H9 (cell line): ENCODE results near the gene FOXD1. TPM values are rescaled to one million over a fixed set of nuclear protein-coding genes. Genes with fewer than 3 reads are reported as not detected.

Experiments used
- DNase-seq: peaks from one replicate; pipeline ENCODE4 v3.0.0-alpha.2; 2017
- H2AFZ ChIP-seq: one replicate; pipeline ENCODE4 v1.6.1; 2013; ENCODE audit warnings: mild to moderate bottlenecking, low read length, control low read depth, moderate library complexity
- H2AK5ac ChIP-seq: 2 replicates; pipeline ENCODE4 v1.6.1; 2013; ENCODE audit warnings: low read length, control low read depth, mixed read lengths; ENCODE audit not compliant: insufficient read length
- H2BK120ac ChIP-seq: one replicate; pipeline ENCODE4 v1.6.1; 2013; ENCODE audit warnings: low read depth, mild to moderate bottlenecking, low read length, control low read depth, inconsistent platforms; ENCODE audit not compliant: poor library complexity, severe bottlenecking
- H2BK12ac ChIP-seq: 2 replicates; pipeline ENCODE4 v1.6.1; 2013; ENCODE audit warnings: low read length, control low read depth, mixed read lengths, low read depth; ENCODE audit not compliant: insufficient read length
- H2BK15ac ChIP-seq: 2 replicates; pipeline ENCODE4 v1.6.1; 2013; ENCODE audit warnings: low read depth, low read length, control low read depth
- H2BK20ac ChIP-seq: one replicate; pipeline ENCODE4 v1.6.1; 2013; ENCODE audit warnings: low read depth, mild to moderate bottlenecking, low read length, control low read depth, inconsistent platforms; ENCODE audit not compliant: poor library complexity, severe bottlenecking
- H2BK5ac ChIP-seq: 2 replicates; pipeline ENCODE4 v1.6.1; 2013; ENCODE audit warnings: low read length, control low read depth, mixed read lengths; ENCODE audit not compliant: insufficient read length
- H3K14ac ChIP-seq: 2 replicates; pipeline ENCODE4 v1.6.1; 2013; ENCODE audit warnings: low read length, control low read depth; ENCODE audit not compliant: insufficient read depth
- H3K18ac ChIP-seq: 2 replicates; pipeline ENCODE4 v1.6.1; 2013; ENCODE audit warnings: low read depth, mild to moderate bottlenecking, mixed read lengths, low read length, control low read depth; ENCODE audit not compliant: insufficient read length
- H3K23ac ChIP-seq: 2 replicates; pipeline ENCODE4 v1.6.1; 2013; ENCODE audit warnings: low read length, control low read depth, mixed read lengths, low read depth; ENCODE audit not compliant: insufficient read length
- H3K23me2 ChIP-seq: 2 replicates; pipeline ENCODE4 v1.6.1; 2013; ENCODE audit warnings: low read depth, mild to moderate bottlenecking, mixed read lengths, low read length, control low read depth; ENCODE audit not compliant: insufficient read length, poor library complexity, severe bottlenecking
- H3K27ac ChIP-seq: 2 replicates; pipeline ENCODE4 v1.5.1; 2013; ENCODE audit warnings: low read length, control low read depth, mixed read lengths, low read depth; ENCODE audit not compliant: insufficient read length
- H3K27me3 ChIP-seq: 2 replicates; pipeline ENCODE4 v1.6.1; 2013; ENCODE audit warnings: low read length, control low read depth, inconsistent platforms; ENCODE audit not compliant: insufficient read depth
- H3K4ac ChIP-seq: 2 replicates; pipeline ENCODE4 v1.6.1; 2013; ENCODE audit warnings: low read depth, mild to moderate bottlenecking, control low read depth, inconsistent platforms, low read length, moderate library complexity
- H3K4me1 ChIP-seq: 2 replicates; pipeline ENCODE4 v1.6.1; 2013; ENCODE audit warnings: low read length, control low read depth, inconsistent platforms; ENCODE audit not compliant: insufficient read depth
- H3K4me2 ChIP-seq: 2 replicates; pipeline ENCODE4 v1.6.1; 2013; ENCODE audit warnings: low read length, control low read depth, mixed read lengths; ENCODE audit not compliant: insufficient read length, insufficient read depth
- H3K56ac ChIP-seq: 2 replicates; pipeline ENCODE4 v1.6.1; 2013; ENCODE audit warnings: low read depth, mild to moderate bottlenecking, mixed read lengths, low read length, control low read depth; ENCODE audit not compliant: insufficient read length
- H3K79me1 ChIP-seq: 2 replicates; pipeline ENCODE4 v1.6.1; 2013; ENCODE audit warnings: low read depth, mild to moderate bottlenecking, moderate library complexity, low read length, control low read depth, inconsistent platforms; ENCODE audit not compliant: insufficient read depth, poor library complexity, severe bottlenecking
- H3K79me2 ChIP-seq: 2 replicates; pipeline ENCODE4 v1.6.1; 2013; ENCODE audit warnings: low read length, control low read depth, inconsistent platforms; ENCODE audit not compliant: insufficient read depth
- H3K9ac ChIP-seq: 2 replicates; pipeline ENCODE4 v1.6.1; 2013; ENCODE audit warnings: low read length, control low read depth, mixed read lengths; ENCODE audit not compliant: insufficient read length; ENCODE audit errors: extremely low read depth
- H3K9me3 ChIP-seq: one replicate; pipeline ENCODE4 v1.6.1; 2013; ENCODE audit warnings: low read depth, low read length, inconsistent platforms; ENCODE audit not compliant: control insufficient read depth
- H3T11ph ChIP-seq: one replicate; pipeline ENCODE4 v1.6.1; 2013; ENCODE audit warnings: mild to moderate bottlenecking, low read length, control low read depth, inconsistent platforms
- H4K20me1 ChIP-seq: one replicate; pipeline ENCODE4 v1.6.1; 2013; ENCODE audit not compliant: control insufficient read depth, insufficient read length, insufficient read depth
- H4K5ac ChIP-seq: 2 replicates; pipeline ENCODE4 v1.6.1; 2013; ENCODE audit warnings: low read depth, mild to moderate bottlenecking, mixed read lengths, low read length, control low read depth; ENCODE audit not compliant: insufficient read length
- H4K8ac ChIP-seq: replicated peaks from 2 replicates; pipeline ENCODE4 v1.6.1; 2013; ENCODE audit warnings: low read length, control low read depth, mixed read lengths, low read depth; ENCODE audit not compliant: insufficient read length
- H4K91ac ChIP-seq: 2 replicates; pipeline ENCODE4 v1.6.1; 2013; ENCODE audit warnings: low read depth, mild to moderate bottlenecking, moderate library complexity, mixed read lengths, low read length, control low read depth; ENCODE audit not compliant: insufficient read length
- H3K27ac Mint-ChIP-seq, 3 experiments: 2 replicates in 2 of 3; 3 replicates in 1 of 3; pipeline ENCODE4 v1.8.0; 2020 to 2021; ENCODE audit warnings: mixed read lengths in 3 of 3, mild to moderate bottlenecking in 1 of 3, moderate library complexity in 1 of 3
- H3K27me3 Mint-ChIP-seq: 2 replicates; pipeline ENCODE4 v1.8.0; 2021; ENCODE audit warnings: low read depth, mild to moderate bottlenecking, moderate library complexity, mixed read lengths
- H3K36me3 Mint-ChIP-seq, 3 experiments: 2 replicates in 2 of 3; 3 replicates in 1 of 3; pipeline ENCODE4 v1.8.0; 2020 to 2021; ENCODE audit warnings: low read depth in 3 of 3, mixed read lengths in 3 of 3; ENCODE audit not compliant: insufficient read depth in 1 of 3
- H3K4me1 Mint-ChIP-seq, 2 experiments: 2 replicates each; pipeline ENCODE4 v1.8.0; 2020; ENCODE audit warnings: mixed read lengths in 2 of 2
- H3K4me3 Mint-ChIP-seq, 2 experiments: 2 replicates in 1 of 2; 3 replicates in 1 of 2; pipeline ENCODE4 v1.8.0; 2020 to 2021; ENCODE audit warnings: mild to moderate bottlenecking in 2 of 2, mixed read lengths in 2 of 2, moderate library complexity in 1 of 2
- H3K9me3 Mint-ChIP-seq, 2 experiments: 2 replicates in 1 of 2; 3 replicates in 1 of 2; pipeline ENCODE4 v1.8.0; 2020; ENCODE audit warnings: mild to moderate bottlenecking in 2 of 2, mixed read lengths in 2 of 2, moderate library complexity in 1 of 2
- WGBS: extraction: QIAGEN DNeasy Blood & Tissue Kit; methylation state at CpG from one replicate; pipeline ENCODE4 v1.1.7; 2013; ENCODE audit warnings: missing lambda C conversion rate, low lambda C conversion rate, mixed read lengths; ENCODE audit not compliant: insufficient read length; ENCODE audit errors: extremely low coverage; 5-methylcytosine and 5-hydroxymethylcytosine counted together
- total RNA-seq: library from RNA; stranded (reverse); gene quantifications from 2 replicates; pipeline ENCODE4 v1.2.1, GENCODE V29; 2021
- TF ChIP-seq, protein P1 (sequence below): fragments of 200-600 bp; sonication (generic); conservative IDR thresholded peaks from 3 replicates; pipeline ENCODE4 v1.8.0; 2021; ENCODE audit warnings: antibody characterized with exemption, mild to moderate bottlenecking

The FOXD1 gene
- total RNA-seq, 1 experiment from 2014 or later = 0.20 TPM

DNA sequence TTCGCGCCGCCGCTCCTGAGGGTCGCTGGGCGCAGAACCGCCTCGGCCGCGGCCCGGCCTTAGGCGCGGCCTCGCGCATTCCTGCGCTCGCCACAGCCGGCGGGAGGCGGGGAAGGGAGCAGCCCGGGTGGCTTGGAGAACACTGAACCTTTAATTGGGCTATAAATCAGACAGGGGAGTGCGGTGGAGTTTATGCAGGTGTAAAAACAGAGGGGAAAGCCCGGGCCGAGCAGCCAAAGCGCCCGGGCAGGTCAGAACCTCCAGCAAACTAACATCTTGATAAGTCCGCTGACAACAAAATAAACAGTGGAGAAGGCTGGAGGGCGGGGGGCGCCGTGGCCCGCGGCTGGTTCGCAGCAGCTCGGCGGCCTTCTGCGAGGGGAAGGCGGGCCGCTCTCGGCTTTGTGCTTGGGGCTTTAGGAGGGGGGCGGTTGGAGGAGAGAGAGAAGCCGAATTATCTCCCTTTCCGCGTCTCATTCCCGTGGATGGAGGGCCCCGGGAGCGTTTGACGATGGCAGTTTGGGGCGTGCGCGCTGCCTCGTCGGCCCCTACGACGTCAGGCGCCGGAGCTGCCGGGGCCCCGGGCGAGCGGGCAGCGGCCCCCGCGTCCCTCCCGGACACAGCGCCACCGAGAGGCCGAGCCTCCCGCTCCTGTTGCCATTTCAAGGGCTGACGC, 11.3 kb downstream of the FOXD1 start:
- no peak overlapping the region for H3K4ac ChIP-seq
- peak overlapping the region; percentile 23 for H3K4me2 ChIP-seq
- Mint-ChIP-seq H3K9me3 (peaks cover 13 to 22% of the 10 kb centered on the region in 2 experiments), H3K4me3 (peak overlapping the region; percentile 54 to 82), H3K4me1 (peaks cover 18 to 23% of the 10 kb centered on the region in 2 experiments), H3K27ac (no peak overlapping the region), H3K27me3 (peaks cover 98% of the 10 kb centered on the region), H3K36me3 (no peaks in the 10 kb centered on the region; a peak in 1 of 7 replicates)
- H2BK20ac ChIP-seq = no peak overlapping the region
- no peaks in the 10 kb centered on the region for H4K20me1 ChIP-seq
- no peak overlapping the region for H2AK5ac ChIP-seq
- no peak overlapping the region for H4K8ac ChIP-seq
- H4K91ac ChIP-seq = no peak overlapping the region
- no peaks in the 10 kb centered on the region for H3K79me2 ChIP-seq
- no peaks in the 10 kb centered on the region for H3K9me3 ChIP-seq
- H3K56ac ChIP-seq = no peak overlapping the region
- H3T11ph ChIP-seq = no peak overlapping the region
- no CpG with 5 or more reads among the region's 69 CpGs for WGBS
- H3K27ac ChIP-seq = no peak overlapping the region
- TF ChIP-seq, protein P1, sequence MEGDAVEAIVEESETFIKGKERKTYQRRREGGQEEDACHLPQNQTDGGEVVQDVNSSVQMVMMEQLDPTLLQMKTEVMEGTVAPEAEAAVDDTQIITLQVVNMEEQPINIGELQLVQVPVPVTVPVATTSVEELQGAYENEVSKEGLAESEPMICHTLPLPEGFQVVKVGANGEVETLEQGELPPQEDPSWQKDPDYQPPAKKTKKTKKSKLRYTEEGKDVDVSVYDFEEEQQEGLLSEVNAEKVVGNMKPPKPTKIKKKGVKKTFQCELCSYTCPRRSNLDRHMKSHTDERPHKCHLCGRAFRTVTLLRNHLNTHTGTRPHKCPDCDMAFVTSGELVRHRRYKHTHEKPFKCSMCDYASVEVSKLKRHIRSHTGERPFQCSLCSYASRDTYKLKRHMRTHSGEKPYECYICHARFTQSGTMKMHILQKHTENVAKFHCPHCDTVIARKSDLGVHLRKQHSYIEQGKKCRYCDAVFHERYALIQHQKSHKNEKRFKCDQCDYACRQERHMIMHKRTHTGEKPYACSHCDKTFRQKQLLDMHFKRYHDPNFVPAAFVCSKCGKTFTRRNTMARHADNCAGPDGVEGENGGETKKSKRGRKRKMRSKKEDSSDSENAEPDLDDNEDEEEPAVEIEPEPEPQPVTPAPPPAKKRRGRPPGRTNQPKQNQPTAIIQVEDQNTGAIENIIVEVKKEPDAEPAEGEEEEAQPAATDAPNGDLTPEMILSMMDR = peak; percentile 78
- peak overlapping the region; percentile 31 for H3K9ac ChIP-seq
- peaks cover 73% of the 10 kb centered on the region for H3K27me3 ChIP-seq
- no peak overlapping the region for H2BK15ac ChIP-seq
- DNase-seq = peak; percentile 80
- H3K4me1 ChIP-seq = no peaks in the 10 kb centered on the region
- no peak overlapping the region for H2BK12ac ChIP-seq
- no peak overlapping the region for H3K23ac ChIP-seq
- peak overlapping the region; percentile 78 for H3K14ac ChIP-seq
- H4K5ac ChIP-seq = no peak overlapping the region
- no peak overlapping the region for H2BK120ac ChIP-seq
- no peak overlapping the region for H2AFZ ChIP-seq
- no peak overlapping the region for H2BK5ac ChIP-seq
- peak overlapping the region; percentile 81 for H3K18ac ChIP-seq
- H3K23me2 ChIP-seq = peaks cover 8% of the 10 kb centered on the region
- no peaks in the 10 kb centered on the region for H3K79me1 ChIP-seq
